GM04504 (cell line): ENCODE data around the gene SRL.
A peak's percentile ranks its signal among the peaks of the same experiment; 100 is the strongest.

ENCODE experiments used
- DNase-seq: peaks from one replicate; pipeline ENCODE4 v3.0.0-alpha.2; 2012; ENCODE audit warnings: low read depth

Gene SRL

GRCh38 chr16:4241928-4242283, at the start of gene SRL:
SRL (minus strand) TSS chr16:4242080; CDS start chr16:4242067, 13 bp downstream.
- no peak for DNase-seq

- DNase-seq, result peak; percentile 83
Measured at GRCh38 chr16:4290236-4290830, 48.5 kb upstream of the SRL start.

GRCh38 chr16:4288148-4288921, 46.5 kb upstream of the SRL start:
- DNase-seq, result peak; percentile 42

GRCh38 chr16:4285167-4285566, 43.3 kb upstream of the SRL start:
- DNase-seq, result no peak

GRCh38 chr16:4283939-4284338, 42.1 kb upstream of the SRL start:
- no peak for DNase-seq

- DNase-seq, result no peak
Measured at GRCh38 chr16:4283441-4283840, 41.6 kb upstream of the SRL start.

GRCh38 chr16:4280625-4281024, 38.7 kb upstream of the SRL start:
- no peak for DNase-seq

- DNase-seq, result no peak
Measured at GRCh38 chr16:4277987-4278513, 36.2 kb upstream of the SRL start.

- no peak for DNase-seq
Measured at GRCh38 chr16:4275861-4276260, 34.0 kb upstream of the SRL start.

GRCh38 chr16:4273858-4274311, 32.0 kb upstream of the SRL start:
- no peak for DNase-seq

GRCh38 chr16:4272114-4272956, 30.5 kb upstream of the SRL start:
- no peak for DNase-seq

- DNase-seq, result peak; percentile 68
Measured at GRCh38 chr16:4271176-4272113, 29.6 kb upstream of the SRL start.

GRCh38 chr16:4270595-4270994, 28.7 kb upstream of the SRL start:
- DNase-seq, result no peak

- DNase-seq, result no peak
Measured at GRCh38 chr16:4270091-4270490, 28.2 kb upstream of the SRL start.

GRCh38 chr16:4266372-4266771, 24.5 kb upstream of the SRL start:
- no peak for DNase-seq

GRCh38 chr16:4265676-4266075, 23.8 kb upstream of the SRL start:
- DNase-seq, result no peak

GRCh38 chr16:4264546-4264945, 22.7 kb upstream of the SRL start:
- DNase-seq, result no peak

GRCh38 chr16:4263504-4264436, 21.9 kb upstream of the SRL start:
- peak; percentile 93 for DNase-seq

- DNase-seq, result no peak
Measured at GRCh38 chr16:4262303-4262835, 20.5 kb upstream of the SRL start.

- DNase-seq, result no peak
Measured at GRCh38 chr16:4261557-4262172, 19.8 kb upstream of the SRL start.
